HG02571 (cell line): Measurements from ENCODE around the gene FRMD8.

ENCODE experiments used
- ATAC-seq: cut with Tn5 transposase; IDR thresholded peaks from one replicate; pipeline ENCODE4 v1.9.1; 2021; ENCODE audit warnings: mild to moderate bottlenecking, moderate library complexity; ENCODE audit not compliant: unreplicated experiment

Gene FRMD8, protein sequence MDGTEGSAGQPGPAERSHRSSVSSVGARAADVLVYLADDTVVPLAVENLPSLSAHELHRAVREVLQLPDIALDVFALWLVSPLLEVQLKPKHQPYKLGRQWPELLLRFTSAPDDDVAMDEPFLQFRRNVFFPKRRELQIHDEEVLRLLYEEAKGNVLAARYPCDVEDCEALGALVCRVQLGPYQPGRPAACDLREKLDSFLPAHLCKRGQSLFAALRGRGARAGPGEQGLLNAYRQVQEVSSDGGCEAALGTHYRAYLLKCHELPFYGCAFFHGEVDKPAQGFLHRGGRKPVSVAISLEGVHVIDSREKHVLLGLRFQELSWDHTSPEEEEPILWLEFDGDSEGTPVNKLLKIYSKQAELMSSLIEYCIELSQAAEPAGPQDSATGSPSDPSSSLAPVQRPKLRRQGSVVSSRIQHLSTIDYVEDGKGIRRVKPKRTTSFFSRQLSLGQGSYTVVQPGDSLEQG

DNA sequence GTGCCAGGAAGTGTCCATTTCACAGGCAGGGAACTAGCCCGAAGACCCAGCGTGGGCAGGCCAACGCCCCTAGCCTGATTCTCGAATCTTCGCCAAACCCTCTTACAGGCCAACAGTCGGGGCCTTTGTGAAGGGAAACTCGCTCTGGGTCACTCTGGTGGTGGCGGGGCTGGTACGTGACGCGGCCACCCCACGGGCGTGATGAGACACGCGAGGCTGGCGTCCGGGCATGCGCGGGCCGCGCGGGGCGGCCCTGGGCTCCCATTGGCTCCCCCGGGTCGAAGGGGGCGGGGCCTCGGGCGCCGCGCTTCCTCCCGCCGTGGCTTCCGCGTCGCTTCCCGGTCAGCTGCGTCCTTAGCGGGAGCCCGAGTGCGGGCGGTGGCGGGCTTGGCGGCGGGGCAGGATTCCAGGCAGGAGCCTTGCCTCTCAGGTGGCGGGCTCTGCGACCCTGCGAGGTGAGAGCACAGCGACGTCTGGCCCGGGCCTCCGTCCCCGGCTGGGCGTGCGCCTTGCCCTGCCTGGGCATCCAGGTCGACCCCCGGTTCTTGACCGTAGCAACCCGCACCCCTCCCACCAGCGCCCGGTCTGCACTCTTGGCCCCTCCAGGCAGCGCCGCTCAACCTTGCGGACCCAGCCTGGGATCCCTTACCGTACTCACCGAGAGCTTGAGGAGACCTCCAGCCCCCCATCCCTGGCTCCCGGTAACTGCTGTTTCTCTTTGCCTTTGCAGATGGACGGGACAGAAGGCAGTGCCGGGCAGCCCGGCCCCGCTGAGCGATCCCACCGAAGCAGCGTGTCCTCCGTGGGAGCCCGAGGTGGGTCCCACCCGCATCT lies at the start of gene FRMD8:
TSS of gene FRMD8 (plus strand) at position 331 of the 834 bp plus-strand sequence. CDS start at position 731, 400 bp downstream.
- ATAC-seq: peak; percentile 36

DNA sequence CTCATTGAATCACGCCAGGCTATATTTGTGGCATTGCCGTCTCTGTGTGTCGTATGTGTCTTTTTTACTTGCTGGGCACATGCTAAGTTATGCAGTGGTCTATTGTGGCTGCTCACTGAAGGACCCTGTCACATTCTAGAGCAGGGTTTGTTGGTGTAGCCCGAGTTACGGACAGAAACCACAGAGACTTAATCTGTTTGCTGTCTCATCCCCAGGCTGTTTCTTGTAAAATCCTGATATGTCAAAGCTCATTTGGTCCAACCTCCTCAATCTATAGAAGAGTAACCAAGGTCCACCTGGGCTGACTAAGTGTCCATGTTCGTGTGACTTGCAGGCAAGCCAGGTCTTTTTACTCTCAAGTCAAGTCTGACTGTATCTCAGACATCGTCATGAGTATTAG lies 47.8 kb upstream of the FRMD8 start:
- ATAC-seq: no peak

DNA sequence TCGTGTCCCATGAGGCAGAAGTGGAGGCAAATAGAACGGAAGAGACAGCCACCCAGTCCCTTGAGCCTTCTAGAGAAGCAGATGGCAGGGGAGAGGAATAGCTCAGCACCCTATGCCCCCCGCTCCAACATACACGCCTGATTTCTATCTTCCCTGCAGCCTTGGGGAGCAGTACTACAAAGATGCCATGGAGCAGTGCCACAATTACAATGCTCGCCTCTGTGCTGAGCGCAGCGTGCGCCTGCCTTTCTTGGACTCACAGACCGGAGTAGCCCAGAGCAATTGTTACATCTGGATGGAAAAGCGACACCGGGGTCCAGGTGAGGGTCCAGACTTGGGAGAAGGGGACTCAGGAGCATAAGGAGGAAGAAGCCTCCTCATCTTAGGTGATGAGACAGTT lies 46.2 kb upstream of the FRMD8 start:
- ATAC-seq: no peak

DNA sequence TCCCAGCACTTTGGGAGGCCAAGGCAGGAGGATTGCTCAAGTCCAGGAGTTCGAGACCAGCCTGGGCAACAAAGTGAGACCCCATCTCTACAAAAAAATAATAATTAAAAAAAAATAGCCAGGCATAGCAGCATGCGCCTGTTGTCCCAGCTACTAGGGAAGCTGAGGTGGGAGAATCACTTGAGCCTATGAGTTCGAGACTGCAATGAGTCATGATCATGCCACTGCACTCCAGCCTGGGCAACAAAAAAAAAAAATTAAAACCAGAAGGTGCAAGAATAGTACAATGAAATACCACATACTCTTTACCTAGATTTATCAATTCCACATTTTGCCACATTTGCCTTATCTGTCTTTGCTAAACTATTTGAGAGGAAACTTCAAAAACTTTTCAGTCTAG lies 44.6 kb upstream of the FRMD8 start:
- ATAC-seq: no peak

DNA sequence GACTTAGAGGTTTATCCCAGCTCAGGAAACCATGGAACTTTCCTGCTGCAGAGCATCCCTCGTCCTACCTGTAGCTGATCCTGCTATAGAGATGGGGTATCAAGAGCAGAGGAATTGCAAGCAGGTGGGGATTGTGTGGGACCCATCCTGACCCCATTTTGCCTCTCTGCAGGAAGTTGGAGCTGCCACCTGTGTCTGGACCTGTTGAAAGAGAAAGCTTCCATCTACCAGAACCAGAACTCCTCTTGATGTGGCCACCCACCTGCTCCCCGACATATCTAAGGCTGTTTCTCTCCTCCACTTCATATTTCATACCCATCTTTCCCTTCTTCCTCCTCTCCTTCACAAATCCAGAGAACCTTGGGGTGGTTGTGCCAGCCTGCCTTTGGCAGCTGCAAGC lies 34.9 kb upstream of the FRMD8 start:
- no peak for ATAC-seq

DNA sequence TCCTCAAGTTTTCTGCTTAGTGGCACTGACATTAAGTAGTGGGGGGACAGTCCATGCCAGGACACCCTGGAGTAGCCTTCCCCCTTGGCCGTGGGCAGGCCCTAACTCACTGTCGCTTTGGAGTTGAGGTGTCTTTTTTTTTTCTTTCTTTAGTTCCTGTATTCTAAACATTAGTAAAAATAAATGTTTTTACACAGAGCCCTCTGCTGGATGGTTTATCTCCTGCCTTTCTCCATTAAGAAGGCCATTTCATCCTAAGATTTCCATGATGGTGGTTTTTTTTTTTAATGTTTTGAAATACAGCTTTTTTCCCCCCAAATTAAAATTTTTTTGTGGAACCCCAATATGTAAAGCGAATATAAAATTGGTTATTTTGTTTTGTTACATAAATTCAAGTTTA lies 33.7 kb upstream of the FRMD8 start:
- ATAC-seq: no peak

DNA sequence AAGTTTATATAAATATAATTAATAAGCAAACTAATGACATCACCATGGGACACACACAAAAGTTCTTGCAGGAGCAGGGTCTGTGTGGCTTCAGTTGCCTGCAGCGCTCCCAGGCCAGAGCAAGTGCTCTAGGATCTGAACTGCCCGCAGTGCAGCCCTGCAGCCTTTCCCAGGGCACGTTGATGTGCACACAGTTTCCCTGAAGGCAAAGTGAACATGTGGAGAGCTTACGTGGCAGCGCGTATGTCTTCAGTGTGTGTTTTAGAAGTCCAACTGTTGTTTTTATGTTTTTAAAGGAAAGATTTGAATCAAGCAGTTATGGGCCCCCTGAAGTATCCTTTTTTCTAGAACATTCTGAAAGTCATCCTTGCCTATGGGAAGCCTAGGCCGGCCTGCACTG lies 33.1 kb upstream of the FRMD8 start:
- ATAC-seq: no peak

DNA sequence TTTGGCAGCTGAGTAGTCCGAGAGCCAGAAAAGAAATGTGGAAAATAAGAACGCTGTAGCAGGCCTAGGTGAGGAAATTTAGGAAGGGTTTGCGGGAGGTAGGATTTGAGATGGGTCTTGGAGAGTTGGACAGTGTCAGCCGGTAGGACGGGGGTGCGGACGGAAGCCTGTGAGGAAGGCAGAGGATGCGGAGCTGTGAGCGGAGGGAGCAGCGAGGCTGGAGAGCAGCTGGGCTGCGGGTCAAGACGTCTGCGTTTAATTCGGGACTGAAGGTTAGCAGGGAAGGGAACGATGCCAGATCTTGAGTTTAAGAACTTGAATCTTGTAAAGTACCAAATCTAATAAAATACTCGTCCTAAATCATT lies 32.6 kb upstream of the FRMD8 start:
- no peak for ATAC-seq

DNA sequence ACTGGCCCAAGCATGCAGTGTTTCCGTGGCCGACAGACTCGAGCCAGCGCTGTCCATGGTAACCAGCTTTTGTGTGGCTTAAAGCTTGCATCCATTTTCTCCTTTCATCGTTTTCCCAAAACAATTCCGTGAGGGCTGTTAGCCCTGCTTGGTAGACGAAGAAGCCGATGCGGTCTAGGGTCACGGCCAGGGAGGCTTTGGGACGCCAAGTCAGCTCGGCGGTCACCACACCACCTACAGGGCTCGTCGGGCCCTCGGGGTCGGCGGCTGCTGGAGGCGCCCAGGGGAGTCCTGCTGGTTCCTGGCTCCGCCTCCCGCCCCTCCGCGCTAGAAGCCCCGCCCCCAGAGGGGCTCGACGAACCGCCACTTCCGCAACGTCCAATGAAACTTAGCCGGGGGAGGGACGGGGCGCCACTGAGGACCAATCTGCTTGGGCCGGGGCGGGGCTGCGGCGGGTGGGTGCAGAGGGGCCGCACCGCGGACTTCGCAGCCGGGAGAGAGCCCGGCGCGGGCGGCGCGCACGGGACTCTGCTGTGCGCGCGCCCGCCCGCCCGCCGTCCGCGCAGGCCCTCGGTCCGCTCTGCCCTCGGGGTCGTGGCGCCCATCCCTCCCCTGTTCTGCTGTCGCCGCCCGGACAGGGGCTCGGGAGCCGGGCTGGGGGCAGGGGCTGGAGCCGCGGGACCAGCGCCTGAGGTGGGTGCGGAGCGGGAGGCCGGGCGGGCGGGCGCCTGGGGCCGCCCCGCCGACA lies 32.0 kb upstream of the FRMD8 start, which contains the start of gene TIGD3:
TSS of gene TIGD3 (plus strand) at position 487 of the 748 bp plus-strand sequence. CDS start 1,058 bp downstream, outside the sequence.
- ATAC-seq: peak; percentile 80

DNA sequence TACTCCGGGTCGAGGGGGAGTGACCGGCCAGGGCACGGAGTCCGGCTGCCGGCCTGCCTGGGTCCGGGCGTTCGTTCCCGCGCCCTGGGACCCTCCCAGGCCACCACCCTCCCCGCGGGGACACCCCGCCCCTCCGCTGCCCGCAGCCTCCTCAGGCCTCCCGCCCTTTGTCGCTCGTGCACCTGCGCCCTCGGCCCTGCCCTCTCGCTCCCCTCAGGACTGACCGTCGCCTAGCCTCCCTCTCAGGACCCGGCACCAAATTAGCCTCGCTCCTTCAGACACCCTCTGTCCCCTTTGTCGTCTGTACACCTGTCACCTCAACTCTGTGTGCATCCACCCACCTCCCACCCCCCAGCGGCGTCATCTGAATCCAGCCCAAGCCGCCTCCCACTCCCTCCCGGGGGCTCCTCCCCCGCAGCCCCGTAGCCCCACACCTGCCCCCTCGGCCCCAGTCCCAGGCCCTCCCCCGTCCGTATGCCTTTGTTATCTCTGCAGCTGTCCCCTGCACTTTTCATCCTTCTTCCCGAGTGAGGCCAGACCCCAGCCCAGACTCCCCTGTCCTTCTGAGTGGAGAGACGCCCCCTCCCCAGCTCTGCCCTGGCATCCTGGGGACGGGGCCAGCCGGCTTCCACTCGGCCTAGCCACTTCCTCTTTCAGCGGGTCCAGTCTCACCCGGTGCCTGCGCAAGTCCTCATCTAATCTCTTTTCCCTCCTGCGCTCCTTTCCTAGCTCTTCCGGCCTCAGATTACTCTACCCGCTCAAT lies 31.2 kb upstream of the FRMD8 start:
- peak; percentile 24 for ATAC-seq

DNA sequence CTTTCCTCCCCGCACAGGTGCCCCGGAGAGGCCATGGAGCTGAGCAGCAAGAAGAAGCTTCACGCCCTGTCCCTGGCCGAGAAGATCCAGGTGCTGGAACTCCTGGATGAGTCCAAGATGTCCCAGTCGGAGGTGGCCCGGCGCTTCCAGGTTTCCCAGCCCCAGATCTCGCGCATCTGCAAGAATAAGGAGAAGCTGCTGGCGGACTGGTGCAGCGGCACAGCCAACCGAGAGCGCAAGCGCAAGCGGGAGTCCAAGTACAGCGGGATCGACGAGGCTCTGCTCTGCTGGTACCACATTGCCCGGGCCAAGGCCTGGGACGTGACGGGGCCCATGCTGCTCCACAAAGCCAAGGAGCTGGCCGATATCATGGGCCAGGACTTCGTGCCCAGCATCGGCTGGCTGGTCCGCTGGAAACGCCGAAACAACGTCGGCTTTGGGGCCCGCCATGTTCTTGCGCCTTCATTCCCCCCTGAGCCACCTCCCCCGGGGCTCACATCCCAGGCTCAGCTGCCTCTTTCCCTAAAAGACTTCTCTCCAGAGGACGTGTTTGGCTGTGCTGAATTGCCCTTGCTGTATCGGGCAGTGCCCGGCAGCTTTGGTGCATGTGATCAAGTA lies 30.6 kb upstream of the FRMD8 start:
- no peak for ATAC-seq

DNA sequence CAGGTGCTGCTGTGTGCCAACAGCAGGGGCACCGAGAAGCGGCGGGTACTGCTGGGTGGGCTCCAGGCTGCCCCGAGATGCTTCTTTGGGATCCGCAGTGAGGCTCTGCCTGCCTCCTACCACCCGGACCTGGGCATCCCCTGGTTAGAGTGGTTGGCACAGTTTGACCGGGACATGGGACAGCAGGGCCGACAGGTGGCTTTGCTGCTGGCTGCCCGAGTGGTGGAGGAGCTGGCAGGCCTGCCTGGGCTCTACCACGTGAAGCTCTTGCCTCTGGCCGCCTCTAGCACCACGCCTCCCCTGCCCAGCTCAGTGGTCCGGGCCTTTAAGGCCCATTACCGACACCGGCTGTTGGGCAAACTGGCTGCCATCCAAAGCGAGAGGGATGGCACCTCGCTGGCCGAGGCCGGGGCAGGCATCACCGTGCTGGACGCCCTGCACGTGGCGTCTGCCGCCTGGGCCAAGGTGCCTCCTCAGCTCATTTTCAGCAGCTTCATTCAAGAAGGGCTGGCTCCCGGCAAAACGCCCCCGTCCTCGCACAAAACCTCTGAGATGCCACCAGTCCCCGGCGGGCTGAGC lies 30.0 kb upstream of the FRMD8 start:
- ATAC-seq: no peak

DNA sequence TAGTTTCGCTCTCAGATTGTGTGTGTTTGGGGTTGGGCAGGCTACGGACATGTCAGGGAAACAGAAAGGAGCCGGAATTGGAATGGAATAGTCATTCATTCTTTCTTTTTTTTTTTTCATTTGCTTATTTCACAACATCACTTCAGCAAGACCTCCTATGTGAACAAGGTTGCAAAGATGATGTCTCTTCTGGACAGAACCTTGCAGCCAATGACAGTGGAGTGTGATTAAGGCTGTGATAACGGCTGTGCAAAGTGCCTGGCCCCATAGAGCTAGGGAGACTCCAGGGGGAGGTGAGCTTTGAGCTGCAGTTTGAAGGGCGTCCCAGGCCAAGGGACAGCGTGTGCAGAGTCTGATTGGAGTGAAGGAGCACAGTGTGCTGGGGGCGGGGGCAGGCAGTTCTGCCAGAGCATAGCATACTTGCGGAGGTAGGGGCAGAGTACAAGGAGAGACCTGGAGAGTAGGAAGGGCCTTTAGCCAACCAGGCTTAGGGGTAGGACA lies 28.5 kb upstream of the FRMD8 start:
- ATAC-seq: no peak

DNA sequence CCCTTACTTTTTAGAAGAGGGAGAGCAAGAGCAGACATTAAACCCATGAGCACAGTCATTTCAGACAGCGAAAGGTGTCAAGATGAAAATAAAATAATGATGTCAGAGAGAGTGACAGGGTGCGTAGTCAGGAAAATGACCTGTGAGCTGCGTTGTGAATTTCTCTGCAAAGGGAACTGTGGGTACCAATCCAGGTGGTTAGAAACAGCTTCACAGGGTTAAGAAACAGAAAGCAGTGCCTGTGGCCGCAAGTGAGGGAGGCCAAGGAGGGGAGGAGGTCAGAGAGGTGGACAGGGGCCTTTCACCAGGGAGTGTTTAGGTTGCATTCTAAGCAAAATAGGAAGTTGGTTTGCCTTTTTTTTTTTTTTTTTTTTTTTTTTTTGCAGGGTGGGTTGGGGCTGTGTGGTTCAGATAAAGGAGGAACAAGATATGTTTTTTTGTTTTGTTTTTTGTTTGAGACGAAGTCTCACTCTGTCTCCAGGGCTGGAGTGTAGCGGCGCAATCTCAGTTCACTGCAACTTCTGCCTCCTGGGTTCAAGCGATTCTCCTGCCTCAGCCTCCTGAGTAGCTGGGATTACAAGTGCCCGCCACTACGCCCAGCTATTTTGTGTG lies 24.0 kb upstream of the FRMD8 start:
- no peak for ATAC-seq

DNA sequence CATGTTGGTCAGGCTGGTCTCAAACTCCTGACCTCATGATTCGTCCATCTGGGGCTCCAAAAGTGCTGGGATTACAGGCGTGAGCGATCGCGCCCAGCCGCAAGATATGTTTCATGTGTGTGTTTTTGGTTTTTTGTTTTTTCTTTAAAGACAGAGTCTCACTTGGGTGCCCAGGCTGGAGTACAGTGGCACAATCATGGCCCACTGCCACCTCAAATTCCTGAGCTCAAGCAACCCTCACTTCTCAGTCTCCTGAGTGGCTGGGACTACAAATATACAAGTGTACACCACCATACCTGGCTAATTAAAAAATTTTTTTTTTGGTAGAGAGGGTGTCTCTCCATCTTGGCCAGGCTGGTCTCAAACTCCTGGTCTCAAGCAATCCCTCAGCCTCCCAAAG lies 23.5 kb upstream of the FRMD8 start:
- ATAC-seq: no peak

DNA sequence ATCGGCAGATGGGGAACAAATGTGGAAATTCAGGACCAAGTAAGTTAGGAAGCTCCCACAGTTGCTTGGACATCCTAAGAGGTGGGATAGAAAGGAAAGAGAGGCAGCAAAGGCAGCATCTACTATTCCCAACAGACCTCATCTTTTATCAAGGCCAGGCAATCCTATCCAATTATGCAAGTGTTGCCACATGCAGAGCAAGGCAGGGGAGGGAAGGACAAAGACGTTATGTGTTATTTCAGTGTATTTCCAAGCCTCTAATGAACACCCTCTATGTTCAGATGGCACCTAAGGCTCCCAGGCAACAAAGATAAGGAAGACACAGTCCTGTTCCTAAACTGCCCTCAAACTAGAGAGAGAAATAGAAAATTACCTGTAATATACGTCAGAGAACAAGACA lies 22.7 kb upstream of the FRMD8 start:
- ATAC-seq: no peak

DNA sequence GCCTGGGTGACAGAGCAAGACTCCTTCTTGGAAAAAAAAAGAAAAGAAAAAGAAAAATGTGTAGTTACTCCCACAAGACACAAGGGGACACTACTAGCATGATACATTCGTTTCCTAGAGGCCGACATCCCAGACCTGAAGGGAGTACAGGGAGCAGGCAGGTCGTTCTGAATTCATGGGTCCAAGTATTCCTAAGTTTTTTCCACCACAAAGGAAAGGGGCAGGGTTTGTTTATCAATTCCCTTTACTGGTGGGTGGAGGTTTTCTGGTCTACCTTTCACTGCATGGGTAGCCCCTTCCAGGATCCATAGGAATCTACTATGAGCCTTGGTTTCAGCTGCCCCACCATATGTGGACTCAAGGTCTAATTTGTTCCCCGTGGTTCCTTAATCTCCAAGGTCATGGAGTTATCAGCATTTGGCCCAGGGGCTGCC lies 20.1 kb upstream of the FRMD8 start:
- no peak for ATAC-seq

DNA sequence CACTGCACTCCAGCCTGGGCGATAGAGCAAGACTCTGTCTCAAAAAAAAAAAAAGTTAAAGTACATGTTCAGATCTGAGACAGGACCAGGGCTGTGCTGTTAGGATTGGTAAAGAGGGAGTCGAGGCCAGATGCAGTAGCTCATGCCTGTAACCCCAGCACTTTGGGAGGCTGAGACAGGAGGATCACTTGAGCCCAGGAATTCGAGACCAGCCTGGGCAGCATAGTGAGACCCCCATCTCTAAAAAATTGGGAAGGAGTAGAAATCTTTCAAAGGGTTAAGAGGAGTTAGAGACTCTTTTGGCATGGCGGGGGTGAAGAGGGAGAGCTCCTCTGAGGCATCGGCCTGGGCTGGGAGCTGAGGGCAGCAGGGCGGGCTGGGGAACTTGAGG lies 15.8 kb upstream of the FRMD8 start:
- no peak for ATAC-seq
